Kidney tubule cell (primary cell): ENCODE measurements around the gene RAD18.

Source experiments
- DNase-seq: peaks from one replicate; pipeline ENCODE4 v3.0.0-alpha.2; 2018; ENCODE audit warnings: low spot score

Gene RAD18

GRCh38 chr3:8985411-8985831 lies 22.1 kb upstream of the RAD18 start:
- no peak for DNase-seq

GRCh38 chr3:8984526-8984925 lies 21.3 kb upstream of the RAD18 start:
- DNase-seq, result no peak

DNA sequence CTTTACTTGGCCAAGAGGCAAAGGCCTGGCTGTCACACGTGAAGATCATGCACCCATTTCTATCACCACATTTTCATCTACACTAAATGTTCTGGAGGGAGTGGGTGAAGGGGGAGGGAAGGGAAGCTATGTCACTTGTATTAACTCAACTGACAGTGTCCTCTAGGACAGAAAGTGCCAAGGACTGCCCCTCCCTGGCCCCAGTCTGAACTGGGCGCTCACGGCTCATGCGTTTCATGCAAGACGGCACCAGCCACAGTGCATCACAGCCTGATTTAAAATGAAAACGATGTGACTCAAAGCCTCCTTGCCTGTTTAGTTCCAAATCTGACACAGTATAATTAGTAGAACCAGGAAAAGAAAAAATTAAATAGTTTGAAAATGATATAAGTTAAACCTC lies 20.8 kb upstream of the RAD18 start:
- DNase-seq, result no peak

GRCh38 chr3:8983591-8983990 lies 20.3 kb upstream of the RAD18 start:
- no peak for DNase-seq

DNA sequence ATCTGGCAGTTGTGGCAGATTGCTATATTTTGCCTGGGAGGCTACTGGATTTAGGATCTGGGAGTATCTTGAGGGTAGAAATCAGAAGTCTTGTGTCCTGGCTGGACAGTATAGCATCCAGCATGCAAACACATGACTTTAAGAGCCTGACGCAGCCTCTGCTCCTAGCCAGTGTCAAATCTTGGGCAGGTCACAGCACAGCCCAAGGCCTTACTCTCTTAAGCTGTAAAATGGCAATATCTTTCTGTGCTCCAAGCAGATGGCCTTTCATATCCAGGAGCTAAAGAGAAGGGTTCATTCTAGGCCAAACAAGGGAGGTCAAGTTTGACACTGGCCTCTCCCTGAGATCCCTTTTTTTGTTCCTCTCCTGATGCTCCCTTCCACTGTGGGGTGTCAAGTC lies 19.8 kb upstream of the RAD18 start:
- DNase-seq, result no peak

- no peak for DNase-seq
These were observed 19.2 kb upstream of the RAD18 start for GRCh38 chr3:8982509-8982908.

DNA sequence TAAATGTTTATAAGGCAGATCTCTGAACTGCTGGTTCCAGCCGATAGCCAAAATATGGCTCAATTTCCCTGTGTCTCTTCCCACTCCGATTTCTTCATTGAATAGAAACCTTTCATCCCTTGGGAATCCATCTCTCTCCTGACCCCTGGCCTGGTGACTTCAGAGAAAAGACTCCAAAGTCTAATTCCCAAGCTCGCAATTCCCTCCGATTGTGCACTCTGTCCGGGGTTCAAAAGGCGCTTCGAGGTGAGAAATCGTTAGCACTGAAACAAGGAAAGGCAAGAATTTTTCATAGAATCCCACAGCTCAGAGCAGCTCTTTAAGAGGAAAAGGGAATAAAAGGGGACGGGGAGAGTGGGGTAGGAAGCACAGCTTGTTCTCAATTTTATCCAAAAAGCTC lies 18.4 kb upstream of the RAD18 start:
- no peak for DNase-seq

DNA sequence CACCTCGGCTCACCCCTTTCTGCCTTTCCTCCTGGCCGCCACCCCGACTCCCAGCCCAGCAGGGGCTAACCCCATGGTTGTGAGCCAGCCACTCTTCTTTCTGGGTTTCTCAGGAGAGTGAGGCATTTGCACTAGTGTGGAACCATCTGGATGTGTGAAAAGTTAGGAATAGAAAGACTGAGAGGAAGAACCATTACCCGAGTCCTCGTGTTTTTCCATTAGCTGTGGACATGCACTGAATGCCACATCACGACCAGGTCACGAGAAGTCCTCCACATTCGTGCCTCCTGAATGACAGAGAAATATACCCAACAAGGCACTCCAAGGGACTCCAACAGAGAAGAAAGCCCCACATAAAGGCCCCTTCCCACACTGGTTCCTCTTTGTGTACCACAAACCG lies 18.0 kb upstream of the RAD18 start:
- DNase-seq, result no peak

DNA sequence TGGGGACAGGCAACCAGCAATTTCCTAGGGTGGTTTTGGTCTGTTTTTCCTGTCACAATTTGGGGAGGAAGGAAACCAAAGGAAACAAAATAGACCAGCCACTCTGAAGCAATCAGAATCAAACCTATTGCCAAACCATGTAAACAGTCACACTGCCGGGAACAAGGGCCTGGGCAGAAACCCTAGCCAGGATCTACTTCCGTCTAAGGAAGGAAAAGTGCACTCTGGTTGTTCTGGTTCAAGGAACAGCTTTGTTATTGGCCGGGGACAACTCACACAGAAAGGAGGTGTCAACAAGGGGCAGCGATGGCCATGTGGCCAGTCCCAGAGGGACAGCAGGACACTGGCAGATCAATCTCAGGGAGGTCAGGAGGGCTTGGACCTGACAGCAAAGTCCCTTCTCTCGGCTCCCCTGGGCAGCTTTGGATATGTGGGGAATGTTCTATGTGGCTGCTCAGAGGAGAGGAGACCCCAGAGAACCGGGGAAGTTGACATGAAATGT lies 17.5 kb upstream of the RAD18 start:
- DNase-seq, result peak; percentile 26

DNA sequence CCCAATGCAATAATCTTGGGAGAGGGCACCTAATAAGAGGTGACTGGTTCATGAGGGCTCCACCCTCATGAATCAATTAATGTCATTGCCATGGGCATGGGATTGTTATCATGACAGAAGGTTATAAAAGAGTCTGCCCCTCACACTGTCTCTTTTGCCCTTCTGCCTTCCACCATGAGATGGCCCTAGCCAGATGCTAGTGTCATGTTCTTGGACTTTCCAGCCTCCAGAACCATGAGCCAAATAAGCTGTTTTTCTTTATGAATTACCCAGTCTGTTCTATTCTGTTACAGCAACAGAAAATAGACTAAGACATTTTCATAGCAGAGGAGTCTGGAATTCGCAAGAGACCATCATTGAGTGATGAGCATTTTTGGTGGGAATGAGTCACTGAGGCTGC lies 16.0 kb upstream of the RAD18 start:
- no peak for DNase-seq

DNA sequence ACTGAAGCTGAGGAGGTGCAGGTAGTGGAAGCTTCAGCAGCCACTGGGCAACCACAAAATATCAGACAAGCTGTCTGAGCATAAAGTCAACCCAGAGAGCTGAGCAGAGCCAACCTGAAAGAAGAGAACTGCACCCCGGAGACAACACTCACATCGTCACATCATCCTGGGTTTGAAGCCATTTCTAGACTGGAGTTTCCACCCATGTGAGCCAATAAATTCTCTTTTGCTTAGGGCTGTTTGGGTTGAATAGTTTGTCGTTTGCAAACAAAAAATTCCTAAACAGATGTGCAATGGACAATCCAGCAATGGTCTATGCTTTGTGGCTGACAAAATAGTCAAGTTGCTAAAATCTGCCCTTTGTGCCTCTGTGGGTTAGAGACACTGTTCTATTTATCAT lies 15.3 kb upstream of the RAD18 start:
- no peak for DNase-seq

DNA sequence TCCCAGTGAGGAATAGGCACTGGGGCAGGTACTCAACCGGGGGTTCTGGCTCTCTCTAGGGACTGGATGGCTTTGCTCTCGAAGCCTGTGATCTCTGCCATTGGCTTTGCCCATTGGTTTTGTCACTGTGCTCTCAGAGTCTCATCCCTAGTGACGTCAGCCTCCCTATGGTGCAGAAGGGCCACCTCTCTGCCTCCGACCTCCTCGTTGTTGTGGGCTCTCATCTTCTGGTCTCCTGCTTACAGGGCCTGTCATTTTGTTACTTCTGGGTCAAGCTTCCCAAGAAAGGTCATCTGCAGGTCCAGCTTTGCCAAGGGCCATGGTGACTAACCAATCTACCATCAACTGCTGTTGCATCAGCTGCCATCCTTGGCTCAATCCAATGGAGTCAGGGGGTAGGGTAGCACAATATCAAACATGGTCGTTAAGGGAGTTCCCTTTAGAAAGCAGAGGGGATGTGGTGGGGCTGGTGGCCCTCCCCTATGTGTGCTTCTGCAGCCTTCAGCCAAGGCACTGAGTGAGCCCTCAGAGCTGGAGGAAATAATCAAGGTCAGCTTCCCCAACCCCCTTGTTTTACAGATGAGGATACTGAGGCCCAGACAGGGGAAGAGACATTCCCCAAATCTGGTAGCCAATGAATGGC lies 13.4 kb upstream of the RAD18 start:
- no peak for DNase-seq

GRCh38 chr3:8975081-8976020 lies 12.1 kb upstream of the RAD18 start:
- DNase-seq, result peak; percentile 26

GRCh38 chr3:8974458-8974857 lies 11.2 kb upstream of the RAD18 start:
- DNase-seq, result no peak

- peak; percentile 40 for DNase-seq
These were observed 9.4 kb upstream of the RAD18 start for GRCh38 chr3:8972639-8973038.

- peak; percentile 67 for DNase-seq
These were observed 7.8 kb upstream of the RAD18 start for GRCh38 chr3:8970971-8971589.

GRCh38 chr3:8969241-8969640 lies 6.0 kb upstream of the RAD18 start:
- DNase-seq, result no peak

DNA sequence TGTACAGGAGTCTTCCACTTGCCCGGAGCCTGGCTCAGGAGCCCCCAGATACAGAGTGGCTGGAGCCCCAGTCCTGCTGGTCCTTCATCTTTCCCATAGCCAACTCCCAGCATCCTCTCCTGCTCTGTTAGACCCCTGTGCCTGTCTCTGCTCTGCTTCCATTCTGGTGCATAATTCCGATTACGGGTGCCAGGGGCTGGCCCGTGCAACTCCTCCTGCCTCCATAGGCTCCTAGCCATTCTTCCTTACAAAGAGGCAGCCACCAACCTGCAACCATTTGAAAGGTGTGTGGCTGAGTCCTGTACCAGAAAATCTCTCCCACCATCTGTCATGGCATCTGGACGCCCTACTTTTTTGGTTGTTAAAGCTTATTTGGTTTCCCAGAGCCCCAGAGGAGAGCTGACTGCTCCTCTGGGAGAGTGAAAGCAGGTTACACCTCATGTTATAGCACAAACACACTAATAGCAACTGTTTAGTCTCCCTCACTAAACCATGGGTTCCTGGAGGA lies 5.2 kb upstream of the RAD18 start:
- DNase-seq, result no peak

DNA sequence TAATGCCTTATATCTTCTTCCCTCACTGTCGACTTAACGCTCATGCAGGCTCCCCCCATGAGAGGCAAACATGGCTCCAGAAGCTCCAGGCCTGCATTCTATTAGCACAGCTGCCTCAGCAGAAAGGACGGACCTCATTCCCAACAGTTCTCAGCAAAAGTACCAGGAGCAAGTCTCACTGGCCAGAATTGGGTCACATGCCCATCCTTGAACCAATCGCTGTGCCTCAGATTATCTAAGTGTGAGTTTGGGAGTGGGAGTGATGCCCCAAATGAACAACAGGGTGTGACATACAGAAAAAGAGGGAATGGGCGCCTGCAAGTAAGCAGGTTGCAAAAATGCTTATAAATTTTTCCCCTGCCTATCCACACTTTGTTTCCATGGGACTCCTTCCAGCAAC lies 4.3 kb upstream of the RAD18 start:
- no peak for DNase-seq

- no peak for DNase-seq
These were observed 3.6 kb upstream of the RAD18 start for GRCh38 chr3:8966820-8967348.

GRCh38 chr3:8966150-8966819 lies 3.0 kb upstream of the RAD18 start:
- DNase-seq, result no peak
